Subcutaneous abdominal adipose tissue (tissue), 5 donors: ENCODE results near the gene PRR20B.
"Not testable (repeated sequence)": the region's sequence is repeated elsewhere in the genome, so short reads cannot be mapped to it uniquely, and the experiment has no call there.

Experiments
- H3K27ac ChIP-seq: one replicate; pipeline ENCODE4 v1.7.0; 2013; ENCODE audit warnings: low read depth, mild to moderate bottlenecking, inconsistent platforms, low read length, moderate library complexity
- H3K27me3 ChIP-seq, 5 donors: one replicate each; pipeline ENCODE4 v1.7.0; 2013; ENCODE audit warnings: low read length in 5 of 5, inconsistent platforms in 1 of 5; ENCODE audit not compliant: control insufficient read depth in 5 of 5, insufficient read depth in 4 of 5
- H3K36me3 ChIP-seq, 5 donors: one replicate each; pipeline ENCODE4 v1.7.0; 2013; ENCODE audit warnings: low read length in 5 of 5; ENCODE audit not compliant: control insufficient read depth in 5 of 5, insufficient read depth in 5 of 5
- H3K4me1 ChIP-seq, 5 donors: one replicate each; pipeline ENCODE4 v1.7.0; 2013; ENCODE audit warnings: low read length in 5 of 5, mild to moderate bottlenecking in 3 of 5, moderate library complexity in 1 of 5; ENCODE audit not compliant: control insufficient read depth in 5 of 5, insufficient read depth in 5 of 5
- H3K4me3 ChIP-seq, 5 donors: one replicate each; pipeline ENCODE4 v1.7.0; 2013; ENCODE audit warnings: low read length in 5 of 5, low read depth in 1 of 5
- H3K9ac ChIP-seq, 5 donors: one replicate each; pipeline ENCODE4 v1.7.0; 2013; ENCODE audit warnings: low read length in 5 of 5, mild to moderate bottlenecking in 4 of 5, moderate library complexity in 3 of 5
- H3K9me3 ChIP-seq, 5 donors: one replicate each; pipeline ENCODE4 v1.7.0; 2013; ENCODE audit warnings: low read length in 5 of 5; ENCODE audit not compliant: control insufficient read depth in 5 of 5
- donor health status: healthy.
- donor health status: healthy.
- donor health status: healthy.
- donor health status: healthy.
- donor health status: healthy.

PRR20B gene

GRCh38 chr13:57147188-57147587 lies at the start of gene PRR20B:
PRR20B (plus strand) TSS chr13:57147488; CDS start chr13:57147875, 387 bp downstream.
- H3K4me1 ChIP-seq, H3K4me3 ChIP-seq, H3K9me3 ChIP-seq: not testable (repeated sequence)

GRCh38 chr13:57114945-57115344 lies 32.3 kb upstream of the PRR20B start:
- H3K36me3 ChIP-seq = no peaks in the 10 kb centered on the region
- no peaks in the 10 kb centered on the region for H3K27me3 ChIP-seq
- peaks cover 0 to 3% (median 0%) of the 10 kb centered on the region in 5 donors for H3K4me1 ChIP-seq
- no peak overlapping the region for H3K4me3 ChIP-seq
- peaks cover 0 to 8% (median 5%) of the 10 kb centered on the region in 5 donors for H3K9me3 ChIP-seq
- H3K9ac ChIP-seq = no peak overlapping the region
- no peak overlapping the region for H3K27ac ChIP-seq

More at GRCh38 chr13:57147188-57147587, at the start of gene PRR20B:
- H3K27me3 ChIP-seq, H3K9ac ChIP-seq, H3K36me3 ChIP-seq, H3K27ac ChIP-seq: not testable (repeated sequence)

- H3K9ac ChIP-seq = no peak overlapping the region
- no peak overlapping the region for H3K4me3 ChIP-seq
- H3K4me1 ChIP-seq = peaks cover 0 to 15% (median 6%) of the 10 kb centered on the region in 5 donors
- no peaks in the 10 kb centered on the region for H3K36me3 ChIP-seq
- peak overlapping the region; percentile 86 for H3K27ac ChIP-seq
- H3K9me3 ChIP-seq = no peaks in the 10 kb centered on the region
- H3K27me3 ChIP-seq = no peaks in the 10 kb centered on the region
These were observed 23.6 kb upstream of the PRR20B start for GRCh38 chr13:57123681-57124080.

GRCh38 chr13:57128909-57129308 lies 18.4 kb upstream of the PRR20B start:
- H3K27me3 ChIP-seq = no peaks in the 10 kb centered on the region
- no peak overlapping the region for H3K9ac ChIP-seq
- peaks cover 0 to 5% (median 4%) of the 10 kb centered on the region in 5 donors for H3K4me1 ChIP-seq
- no peak overlapping the region for H3K27ac ChIP-seq
- no peak overlapping the region for H3K4me3 ChIP-seq
- no peaks in the 10 kb centered on the region for H3K9me3 ChIP-seq
- H3K36me3 ChIP-seq = no peaks in the 10 kb centered on the region

- Histone ChIP-seq H3K9me3 (no peaks in the 10 kb centered on the region), H3K4me3 (peak overlapping the region in 1 of 5 donors; percentile 45), H3K9ac (peak overlapping the region in 1 of 5 donors; percentile 32), H3K36me3 (no peaks in the 10 kb centered on the region), H3K4me1 (peaks cover 0 to 18% (median 0%) of the 10 kb centered on the region in 5 donors), H3K27ac (no peak overlapping the region), H3K27me3 (no peaks in the 10 kb centered on the region)
These were observed 11.2 kb upstream of the PRR20B start for GRCh38 chr13:57136093-57136492.

- Histone ChIP-seq H3K9me3 (no peaks in the 10 kb centered on the region), H3K4me3 (no peak overlapping the region), H3K27ac (no peak overlapping the region), H3K4me1 (peaks cover 0 to 18% (median 0%) of the 10 kb centered on the region in 5 donors), H3K27me3 (no peaks in the 10 kb centered on the region), H3K9ac (no peak overlapping the region), H3K36me3 (no peaks in the 10 kb centered on the region)
These were observed 9.7 kb upstream of the PRR20B start for GRCh38 chr13:57137585-57137984.

- H3K9ac ChIP-seq = no peak overlapping the region
- no peak overlapping the region for H3K27ac ChIP-seq
- H3K4me3 ChIP-seq = no peak overlapping the region
- no peaks in the 10 kb centered on the region for H3K27me3 ChIP-seq
- peaks cover 0 to 18% (median 0%) of the 10 kb centered on the region in 5 donors for H3K4me1 ChIP-seq
- no peaks in the 10 kb centered on the region for H3K36me3 ChIP-seq
- H3K9me3 ChIP-seq = no peaks in the 10 kb centered on the region
These were observed 8.3 kb upstream of the PRR20B start for GRCh38 chr13:57138988-57139387.

- not testable (repeated sequence) for H3K36me3 ChIP-seq, H3K27ac ChIP-seq, H3K4me3 ChIP-seq, H3K9me3 ChIP-seq, H3K9ac ChIP-seq, H3K27me3 ChIP-seq
- H3K4me1 ChIP-seq = peaks cover 0 to 18% (median 0%) of the 10 kb centered on the region in 5 donors
These were observed 7.5 kb upstream of the PRR20B start for GRCh38 chr13:57139781-57140180.

- H3K27me3 ChIP-seq, H3K4me3 ChIP-seq, H3K36me3 ChIP-seq, H3K9me3 ChIP-seq, H3K9ac ChIP-seq, H3K27ac ChIP-seq: not testable (repeated sequence)
- H3K4me1 ChIP-seq = peaks cover 0 to 15% (median 0%) of the 10 kb centered on the region in 5 donors
These were observed 6.9 kb upstream of the PRR20B start, which contains the start of gene PRR20A for GRCh38 chr13:57140235-57140968. PRR20A (plus strand) TSS chr13:57140918; CDS start chr13:57141305, 387 bp downstream.

- not testable (repeated sequence) for H3K27me3 ChIP-seq, H3K9me3 ChIP-seq, H3K36me3 ChIP-seq, H3K4me1 ChIP-seq, H3K9ac ChIP-seq, H3K27ac ChIP-seq, H3K4me3 ChIP-seq
These were observed 818 bp downstream of the PRR20B start for GRCh38 chr13:57148106-57148505.
